Coronary artery (tissue), 2 donors: Measurements from ENCODE around the gene CACNA1S.

Source experiments
- DNase-seq: peaks from one replicate; pipeline ENCODE4 v3.0.0-alpha.2; 2017; ENCODE audit warnings: low spot score
- H3K27ac ChIP-seq, 2 donors: fragments of 200-600 bp; sonication (generic); one replicate each; pipeline ENCODE4 v1.5.1; 2016 to 2019
- H3K4me3 ChIP-seq: fragments of 200-600 bp; sonication (generic); 2 replicates; pipeline ENCODE4 v1.5.1; 2016; ENCODE audit warnings: mild to moderate bottlenecking, moderate library complexity
- CTCF ChIP-seq: fragments of 200-600 bp; sonication (generic); IDR thresholded peaks from one replicate; pipeline ENCODE4 v1.5.1; 2019; ENCODE audit warnings: antibody characterized with exemption

CACNA1S gene

GRCh38 chr1:201028461-201028889, 83.8 kb downstream of the CACNA1S start:
- TF ChIP-seq CTCF, result no peak
- Histone ChIP-seq H3K27ac (peak overlapping the region in 1 of 2 donors; percentile 71), H3K4me3 (no peak overlapping the region)
- DNase-seq, result no peak

DNA sequence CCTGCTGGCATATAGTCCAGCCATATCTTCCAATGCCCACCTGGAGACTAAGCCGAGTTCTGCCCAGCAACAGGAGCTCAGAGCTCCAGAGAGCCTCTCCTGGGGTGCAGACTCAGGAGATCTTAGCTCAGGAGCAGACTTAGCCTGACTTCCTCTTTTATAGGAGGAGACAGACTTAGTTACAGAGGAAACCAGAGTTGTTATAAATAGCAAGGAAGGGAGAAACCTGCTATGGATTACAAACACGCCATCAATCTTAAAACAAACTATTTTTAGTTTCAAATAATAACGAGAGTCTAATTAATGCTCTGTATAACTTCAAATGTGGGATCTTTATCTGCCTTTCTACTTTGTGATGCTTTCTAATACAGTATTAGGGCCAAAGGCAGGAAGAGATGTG, 85.4 kb downstream of the CACNA1S start:
- DNase-seq, result no peak
- Histone ChIP-seq H3K27ac (peak overlapping the region in 1 of 2 donors; percentile 38), H3K4me3 (no peak overlapping the region)
- no peak for TF ChIP-seq CTCF

DNA sequence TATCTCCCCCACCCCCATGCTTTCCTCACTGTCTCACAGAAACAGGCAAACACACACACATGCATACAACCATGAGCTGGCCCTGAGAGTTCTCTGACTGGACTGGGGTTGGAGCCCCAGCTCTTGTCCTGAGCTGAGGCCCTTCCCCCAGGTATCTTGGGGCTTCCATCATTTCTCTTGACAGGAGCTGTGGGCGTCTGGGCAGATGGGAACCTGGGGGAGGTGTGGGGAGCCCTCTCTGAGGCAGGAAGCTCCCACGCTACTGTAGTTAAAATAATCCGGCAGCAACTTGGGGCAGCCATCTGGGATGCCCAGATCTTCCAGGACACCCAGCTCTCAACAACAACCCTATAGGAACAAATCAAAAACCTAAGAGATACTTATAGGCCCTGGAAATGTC, 86.0 kb downstream of the CACNA1S start:
- Histone ChIP-seq H3K4me3 (no peak overlapping the region), H3K27ac (no peak overlapping the region)
- no peak for DNase-seq
- TF ChIP-seq CTCF, result no peak

DNA sequence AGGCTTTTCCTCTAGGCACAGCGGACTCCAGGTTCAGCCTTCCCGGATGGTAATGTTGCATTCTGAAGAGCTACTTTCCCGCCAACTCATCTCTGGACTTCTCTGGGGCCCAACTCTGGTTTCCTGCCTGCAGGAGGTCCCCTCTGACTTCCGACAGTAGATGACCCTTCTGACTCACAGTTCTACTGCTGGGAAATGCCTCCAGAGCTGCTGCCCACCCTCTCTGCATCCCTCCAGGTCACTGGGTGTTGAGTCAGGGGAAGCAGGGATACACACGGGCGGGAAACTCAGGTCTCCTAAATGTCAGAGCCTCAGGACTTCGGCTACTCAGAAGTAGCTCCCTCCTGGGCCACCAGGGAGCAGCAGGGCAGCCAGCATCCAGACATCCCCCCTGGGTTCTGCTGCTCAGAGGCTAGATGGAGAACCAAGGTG, 86.6 kb downstream of the CACNA1S start:
- no peak overlapping the region for H3K4me3 ChIP-seq
- no peak for DNase-seq
- no peak overlapping the region for H3K27ac ChIP-seq
- TF ChIP-seq CTCF, result no peak

GRCh38 chr1:201024625-201024998, 87.6 kb downstream of the CACNA1S start:
- Histone ChIP-seq H3K4me3 (no peak overlapping the region), H3K27ac (no peak overlapping the region)
- TF ChIP-seq CTCF, result no peak
- DNase-seq, result no peak

GRCh38 chr1:201023920-201024624, 88.2 kb downstream of the CACNA1S start:
- no peak for TF ChIP-seq CTCF
- Histone ChIP-seq H3K27ac (peak overlapping the region in 1 of 2 donors; percentile 1), H3K4me3 (peak overlapping the region; percentile 69)
- DNase-seq, result no peak

- H3K4me3 ChIP-seq, result peak within 1 kb of the TSS; percentile 69
- no peak for TF ChIP-seq CTCF
- H3K27ac ChIP-seq, result peak within 1 kb of the TSS in 1 of 2 donors; percentile 1
- DNase-seq, result no peak
These were observed 88.7 kb downstream of the CACNA1S start, which contains the start of gene KIF21B for GRCh38 chr1:201023517-201023902. Gene KIF21B (minus strand): TSS chr1:201023714. CDS start chr1:201023383, 331 bp downstream.
